Measurements from ENCODE around the gene EPHA8.

EPHA8 gene

GRCh38 chr1:22569269-22569668 lies 6.0 kb downstream of the EPHA8 start:
- DNase-seq, result no peak

- DNase-seq, result no peak
Measured at GRCh38 chr1:22570140-22570909, 7.0 kb downstream of the EPHA8 start.

- DNase-seq, result no peak
Measured at GRCh38 chr1:22572818-22573217, 9.5 kb downstream of the EPHA8 start.

GRCh38 chr1:22573237-22573636 lies 9.9 kb downstream of the EPHA8 start:
- no peak for DNase-seq

- no peak for DNase-seq
Measured at GRCh38 chr1:22575532-22576149, 12.4 kb downstream of the EPHA8 start.

- DNase-seq, result no peak
Measured at GRCh38 chr1:22576150-22576544, 12.9 kb downstream of the EPHA8 start.

GRCh38 chr1:22576617-22577016 lies 13.3 kb downstream of the EPHA8 start:
- DNase-seq, result no peak

GRCh38 chr1:22578732-22579361 lies 15.6 kb downstream of the EPHA8 start:
- DNase-seq, result no peak

GRCh38 chr1:22579541-22580155 lies 16.4 kb downstream of the EPHA8 start:
- no peak for DNase-seq

GRCh38 chr1:22582661-22583635 lies 19.7 kb downstream of the EPHA8 start:
- no peak for DNase-seq

GRCh38 chr1:22584001-22584562 lies 20.8 kb downstream of the EPHA8 start:
- no peak for DNase-seq

- no peak for DNase-seq
Measured at GRCh38 chr1:22584970-22585369, 21.7 kb downstream of the EPHA8 start.

- no peak for DNase-seq
Measured at GRCh38 chr1:22585471-22585870, 22.2 kb downstream of the EPHA8 start.

GRCh38 chr1:22586356-22587130 lies 23.3 kb downstream of the EPHA8 start:
- no peak for DNase-seq

GRCh38 chr1:22587247-22587646 lies 24.0 kb downstream of the EPHA8 start:
- DNase-seq, result no peak

GRCh38 chr1:22588899-22589422 lies 25.7 kb downstream of the EPHA8 start:
- DNase-seq, result no peak

GRCh38 chr1:22591576-22591975 lies 28.3 kb downstream of the EPHA8 start:
- no peak for DNase-seq

GRCh38 chr1:22592051-22592450 lies 28.8 kb downstream of the EPHA8 start:
- no peak for DNase-seq

GRCh38 chr1:22592919-22593790 lies 29.9 kb downstream of the EPHA8 start:
- no peak for DNase-seq

GRCh38 chr1:22594396-22594795 lies 31.1 kb downstream of the EPHA8 start:
- no peak for DNase-seq
